SK-N-SH (cell line): ENCODE measurements around the gene PLEK2. TPM values are rescaled to one million over a fixed set of nuclear protein-coding genes. Genes with fewer than 3 reads are reported as not detected.

Experiments used
- CTCF ChIA-PET: fragments of 300-600, 350-600 bp; formaldehyde crosslinking; extraction: SDS; loops from one replicate; lab custom pipeline; 2021; lab: Yijun Ruan, JAX
- POLR2A ChIA-PET: fragments of 350-600 bp; sonication (Branson Sonifier 250); formaldehyde crosslinking; extraction: SDS; loops from one replicate; lab custom pipeline; 2020; ENCODE audit warnings: antibody characterized with exemption, inconsistent platforms; lab: Yijun Ruan, JAX
- DNase-seq: peaks from one replicate; pipeline ENCODE4 v3.0.0; 2012
- H2AFZ ChIP-seq: fragments of 200-600 bp; sonication (generic); 2 replicates; pipeline ENCODE4 v1.8.1; 2016; ENCODE audit warnings: antibody characterized with exemption, mild to moderate bottlenecking, low read depth
- H3F3A ChIP-seq: fragments of 200-600 bp; sonication (generic); replicated peaks from 2 replicates; pipeline ENCODE3; 2016; ENCODE audit warnings: antibody characterized with exemption, mild to moderate bottlenecking; ENCODE audit not compliant: insufficient read depth
- H3K27ac ChIP-seq, 2 experiments: fragments of 200-500 bp in 1 of 2; fragments of 200-600 bp in 1 of 2; sonication (Bioruptor generic) in 1 of 2; sonication (generic), shearing (Covaris generic) in 1 of 2; 2 replicates each; pipeline versions ENCODE4 v1.5.1 to v1.6.1; 2014 to 2016; ENCODE audit warnings: low read depth in 2 of 2, inconsistent platforms in 1 of 2, low read length in 1 of 2, mild to moderate bottlenecking in 1 of 2, mixed read lengths in 1 of 2
- H3K27me3 ChIP-seq: fragments of 200-600 bp; sonication (generic), shearing (Covaris generic); 2 replicates; pipeline ENCODE4 v1.6.1; 2016; ENCODE audit warnings: mixed run types; ENCODE audit not compliant: insufficient read depth
- H3K36me3 ChIP-seq, 2 experiments: fragments of 200-500 bp in 1 of 2; fragments of 200-600 bp in 1 of 2; sonication (Bioruptor generic) in 1 of 2; sonication (generic) in 1 of 2; replicated peaks in 1 of 2; 2 replicates each; pipeline versions ENCODE3 to v1.5.1; 2014 to 2016; ENCODE audit warnings: low read length in 1 of 2, mild to moderate bottlenecking in 1 of 2; ENCODE audit not compliant: insufficient read depth in 2 of 2, control insufficient read depth in 1 of 2
- H3K4me1 ChIP-seq, 2 experiments: fragments of 200-500 bp in 1 of 2; fragments of 200-600 bp in 1 of 2; sonication (Bioruptor generic) in 1 of 2; sonication (generic), shearing (Covaris generic) in 1 of 2; 2 replicates each; pipeline versions ENCODE4 v1.5.1 to v1.6.1; 2014 to 2016; ENCODE audit warnings: low read depth in 1 of 2, low read length in 1 of 2, mixed run types in 1 of 2; ENCODE audit not compliant: insufficient read depth in 2 of 2, control insufficient read depth in 1 of 2
- H3K4me2 ChIP-seq: fragments of 200-600 bp; sonication (generic), shearing (Covaris generic); 2 replicates; pipeline ENCODE4 v1.6.1; 2017; ENCODE audit warnings: mixed run types
- H3K4me3 ChIP-seq, 2 experiments: fragments of 200-500 bp in 1 of 2; fragments of 200-600 bp in 1 of 2; sonication (Bioruptor generic) in 1 of 2; sonication (generic), shearing (Covaris generic) in 1 of 2; 2 replicates each; pipeline versions ENCODE4 v1.5.1 to v1.8.1; 2014 to 2016; ENCODE audit warnings: low read depth in 2 of 2, inconsistent platforms in 1 of 2, low read length in 1 of 2, mild to moderate bottlenecking in 1 of 2, mixed read lengths in 1 of 2, moderate library complexity in 1 of 2
- H3K79me2 ChIP-seq: fragments of 200-600 bp; sonication (generic); 2 replicates; pipeline ENCODE4 v1.8.1; 2017; ENCODE audit warnings: mild to moderate bottlenecking; ENCODE audit not compliant: insufficient read depth
- H3K9ac ChIP-seq: fragments of 200-600 bp; sonication (generic); 2 replicates; pipeline ENCODE4 v1.6.1; 2017; ENCODE audit warnings: mixed run types
- H3K9me2 ChIP-seq: fragments of 200-600 bp; sonication (generic); 2 replicates; pipeline ENCODE4 v1.6.1; 2017; ENCODE audit warnings: mixed run types
- H3K9me3 ChIP-seq: fragments of 200-600 bp; sonication (generic); 2 replicates; pipeline ENCODE4 v1.6.1; 2017; ENCODE audit warnings: mixed run types, mild to moderate bottlenecking, moderate library complexity
- H4K20me1 ChIP-seq: fragments of 200-600 bp; sonication (generic); 2 replicates; pipeline ENCODE4 v1.6.1; 2017; ENCODE audit warnings: mild to moderate bottlenecking, mixed run types; ENCODE audit not compliant: insufficient read depth
- CHD2 ChIP-seq: fragments of 150-350 bp; IDR thresholded peaks from 2 replicates; pipeline ENCODE4 v1.6.1; 2018; ENCODE audit warnings: low read length; ENCODE audit not compliant: partially characterized antibody
- FOSL2 ChIP-seq: IDR thresholded peaks from 2 replicates; pipeline ENCODE4 v1.4.0; 2012; ENCODE audit warnings: low read depth, mild to moderate bottlenecking, moderate library complexity, borderline replicate concordance
- FOXM1 ChIP-seq: IDR thresholded peaks from 2 replicates; pipeline ENCODE4 v1.4.0; 2012; ENCODE audit warnings: low read depth, mild to moderate bottlenecking
- JUND ChIP-seq: IDR thresholded peaks from 2 replicates; pipeline ENCODE4 v1.4.0; 2012
- MXI1 ChIP-seq: IDR thresholded peaks from 2 replicates; pipeline ENCODE4 v1.6.1; 2012; ENCODE audit warnings: mild to moderate bottlenecking, low read depth, low read length, improper control_type of control experiment
- POLR2AphosphoS5 ChIP-seq: IDR thresholded peaks from 2 replicates; pipeline ENCODE4 v1.6.1; 2012; ENCODE audit warnings: low read depth, low read length
- RFX5 ChIP-seq: IDR thresholded peaks from 2 replicates; pipeline ENCODE4 v1.6.1; 2012; ENCODE audit warnings: mild to moderate bottlenecking, improper control_type of control experiment, low read length
- SMC3 ChIP-seq: IDR thresholded peaks from 2 replicates; pipeline ENCODE4 v1.6.1; 2012; ENCODE audit warnings: low read depth, low read length, improper control_type of control experiment
- YY1 ChIP-seq: IDR thresholded peaks from 2 replicates; pipeline ENCODE4 v1.4.0; 2012; ENCODE audit warnings: low read depth, mild to moderate bottlenecking
- WGBS: methylation state at CpG from one replicate; pipeline ENCODE4 v1.1.6; 2017; ENCODE audit warnings: low lambda C conversion rate; 5-methylcytosine and 5-hydroxymethylcytosine counted together
- polyA plus RNA-seq, 3 experiments: library from polyadenylated mRNA; depleted of rRNA; stranded (reverse); fragments of >200 nt; gene quantifications; 2 replicates each; pipeline ENCODE4 v1.2.3, GENCODE V29; 2012
- TF ChIP-seq, protein P1 (sequence below): IDR thresholded peaks from 2 replicates; pipeline ENCODE4 v1.4.0; 2012; ENCODE audit warnings: low read depth, borderline replicate concordance
- TF ChIP-seq, protein P2 (sequence below): IDR thresholded peaks from 2 replicates; pipeline ENCODE4; 2012
- TF ChIP-seq, protein P3 (sequence below): IDR thresholded peaks from 2 replicates; pipeline ENCODE4 v1.6.1; 2012; ENCODE audit warnings: mild to moderate bottlenecking, low read depth, low read length, moderate library complexity

The PLEK2 gene
- polyA plus RNA-seq, 1 of the 3 experiments (the other 2 are of a cell fraction) = 0.56 TPM

DNA sequence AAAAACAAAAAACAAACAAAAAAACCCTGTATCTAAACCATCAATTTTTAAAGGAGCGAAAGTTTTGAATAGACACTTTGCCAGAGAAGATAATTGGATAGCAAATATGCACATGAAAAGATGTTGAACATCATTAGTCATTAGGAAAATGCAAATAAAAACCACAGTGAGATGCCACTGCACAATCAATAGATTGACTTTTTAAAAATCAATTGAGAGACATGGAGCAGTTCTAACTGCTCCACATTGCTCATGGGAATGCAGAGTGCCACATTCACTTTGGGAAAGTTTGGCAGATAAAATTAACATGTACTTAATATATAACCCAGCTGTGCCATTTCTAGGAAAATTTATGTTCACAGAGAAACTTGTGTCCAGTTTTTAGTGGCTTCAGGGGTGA lies 39.1 kb downstream of the PLEK2 start:
- POLR2A ChIA-PET = no interaction called here
- H3K36me3 ChIP-seq = peaks cover 73 to 76% of the 10 kb centered on the region in 2 experiments
- no peak overlapping the region for H3K27ac ChIP-seq
- no peak overlapping the region for H3K4me2 ChIP-seq
- H3K9ac ChIP-seq = no peak overlapping the region
- no peaks in the 10 kb centered on the region for H3K9me2 ChIP-seq
- DNase-seq = no peak
- CTCF ChIA-PET = interaction anchor here (1.6 kb wide), 1 partner anchor 13 kb away, joined by 8 read pairs; the partner anchor contains the start of gene ATP6V1D
- H3K9me3 ChIP-seq = no peaks in the 10 kb centered on the region
- TF ChIP-seq, protein P1, sequence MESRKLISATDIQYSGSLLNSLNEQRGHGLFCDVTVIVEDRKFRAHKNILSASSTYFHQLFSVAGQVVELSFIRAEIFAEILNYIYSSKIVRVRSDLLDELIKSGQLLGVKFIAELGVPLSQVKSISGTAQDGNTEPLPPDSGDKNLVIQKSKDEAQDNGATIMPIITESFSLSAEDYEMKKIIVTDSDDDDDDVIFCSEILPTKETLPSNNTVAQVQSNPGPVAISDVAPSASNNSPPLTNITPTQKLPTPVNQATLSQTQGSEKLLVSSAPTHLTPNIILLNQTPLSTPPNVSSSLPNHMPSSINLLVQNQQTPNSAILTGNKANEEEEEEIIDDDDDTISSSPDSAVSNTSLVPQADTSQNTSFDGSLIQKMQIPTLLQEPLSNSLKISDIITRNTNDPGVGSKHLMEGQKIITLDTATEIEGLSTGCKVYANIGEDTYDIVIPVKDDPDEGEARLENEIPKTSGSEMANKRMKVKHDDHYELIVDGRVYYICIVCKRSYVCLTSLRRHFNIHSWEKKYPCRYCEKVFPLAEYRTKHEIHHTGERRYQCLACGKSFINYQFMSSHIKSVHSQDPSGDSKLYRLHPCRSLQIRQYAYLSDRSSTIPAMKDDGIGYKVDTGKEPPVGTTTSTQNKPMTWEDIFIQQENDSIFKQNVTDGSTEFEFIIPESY = no peak
- TF ChIP-seq YY1 (no peak), FOSL2 (no peak)
- no peaks in the 10 kb centered on the region for H3K4me1 ChIP-seq
- H3K4me3 ChIP-seq = no peak overlapping the region
- peaks cover 56% of the 10 kb centered on the region for H3K79me2 ChIP-seq
- peaks cover 4% of the 10 kb centered on the region; the same call in 1 of the 2 replicates for H4K20me1 ChIP-seq
- no peak overlapping the region for H2AFZ ChIP-seq
- H3F3A ChIP-seq = peaks cover 14% of the 10 kb centered on the region
- H3K27me3 ChIP-seq = no peaks in the 10 kb centered on the region
- WGBS = 100% methylated on average over 1 of the region's 1 CpG

DNA sequence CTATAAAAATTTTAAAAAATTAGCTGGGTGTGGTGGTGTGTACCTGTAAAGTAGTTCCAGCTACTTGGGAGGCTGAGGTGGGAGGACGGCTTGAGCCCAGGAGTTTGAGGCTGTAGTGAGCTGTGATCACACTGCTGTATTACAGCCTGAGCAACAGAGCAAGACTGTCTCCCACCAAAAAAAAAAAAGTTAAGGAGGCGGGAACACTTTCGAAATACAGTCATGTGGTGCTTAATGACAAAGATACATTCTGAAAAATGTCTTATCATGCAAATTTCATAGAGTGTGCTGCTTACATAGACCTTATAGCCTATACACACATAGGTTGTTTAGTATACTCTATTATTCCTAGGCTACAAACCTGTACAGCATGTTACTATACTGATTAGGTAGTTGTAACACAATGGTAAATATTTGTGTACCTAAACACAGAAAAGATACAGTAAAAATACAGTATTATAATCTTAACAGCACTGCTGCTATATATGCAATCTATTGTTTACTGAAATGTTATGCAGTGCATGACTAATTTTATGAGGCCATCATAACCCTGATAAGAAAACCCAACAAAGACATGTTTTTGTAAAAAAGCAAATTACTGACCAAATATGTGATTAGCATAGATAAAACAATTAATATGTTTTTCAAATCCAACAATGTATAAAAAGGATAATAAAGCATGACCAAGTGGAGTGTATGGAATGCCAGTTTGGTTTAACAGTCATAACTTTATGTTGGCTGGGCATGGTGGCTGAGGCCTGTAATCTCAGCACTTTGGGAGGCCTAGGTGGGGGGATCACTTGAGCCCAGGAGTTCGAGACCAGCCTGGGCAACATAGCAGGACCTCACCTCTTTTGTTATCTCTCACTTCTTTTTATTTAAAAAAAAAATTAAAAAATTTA lies 40.5 kb downstream of the PLEK2 start:
- no peaks in the 10 kb centered on the region for H3K4me1 ChIP-seq
- ChIA-PET POLR2A (no interaction called here), CTCF (interaction anchor here (1.6 kb wide), 1 partner anchor 12 kb away, joined by 8 read pairs; the partner anchor contains the start of gene ATP6V1D)
- DNase-seq = no peak
- H2AFZ ChIP-seq = no peak overlapping the region
- H3K36me3 ChIP-seq = peaks cover 69 to 78% of the 10 kb centered on the region in 2 experiments
- no peak overlapping the region for H3K4me2 ChIP-seq
- no peak overlapping the region for H3K4me3 ChIP-seq
- H3K27ac ChIP-seq = no peak overlapping the region
- no peaks in the 10 kb centered on the region for H3K9me3 ChIP-seq
- peaks cover 4% of the 10 kb centered on the region; the same call in 1 of the 2 replicates for H4K20me1 ChIP-seq
- H3K9me2 ChIP-seq = no peaks in the 10 kb centered on the region
- 97% methylated on average over 4 of the region's 4 CpGs for WGBS
- H3K79me2 ChIP-seq = peaks cover 69% of the 10 kb centered on the region
- TF ChIP-seq YY1 (no peak), JUND (no peak), FOXM1 (no peak), SMC3 (no peak), RFX5 (no peak), FOSL2 (no peak), POLR2AphosphoS5 (no peak), CHD2 (no peak), MXI1 (no peak)
- TF ChIP-seq, protein P1 = no peak
- TF ChIP-seq, protein P2, sequence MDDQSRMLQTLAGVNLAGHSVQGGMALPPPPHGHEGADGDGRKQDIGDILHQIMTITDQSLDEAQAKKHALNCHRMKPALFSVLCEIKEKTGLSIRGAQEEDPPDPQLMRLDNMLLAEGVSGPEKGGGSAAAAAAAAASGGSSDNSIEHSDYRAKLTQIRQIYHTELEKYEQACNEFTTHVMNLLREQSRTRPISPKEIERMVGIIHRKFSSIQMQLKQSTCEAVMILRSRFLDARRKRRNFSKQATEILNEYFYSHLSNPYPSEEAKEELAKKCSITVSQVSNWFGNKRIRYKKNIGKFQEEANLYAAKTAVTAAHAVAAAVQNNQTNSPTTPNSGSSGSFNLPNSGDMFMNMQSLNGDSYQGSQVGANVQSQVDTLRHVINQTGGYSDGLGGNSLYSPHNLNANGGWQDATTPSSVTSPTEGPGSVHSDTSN = no peak
- TF ChIP-seq, protein P3, sequence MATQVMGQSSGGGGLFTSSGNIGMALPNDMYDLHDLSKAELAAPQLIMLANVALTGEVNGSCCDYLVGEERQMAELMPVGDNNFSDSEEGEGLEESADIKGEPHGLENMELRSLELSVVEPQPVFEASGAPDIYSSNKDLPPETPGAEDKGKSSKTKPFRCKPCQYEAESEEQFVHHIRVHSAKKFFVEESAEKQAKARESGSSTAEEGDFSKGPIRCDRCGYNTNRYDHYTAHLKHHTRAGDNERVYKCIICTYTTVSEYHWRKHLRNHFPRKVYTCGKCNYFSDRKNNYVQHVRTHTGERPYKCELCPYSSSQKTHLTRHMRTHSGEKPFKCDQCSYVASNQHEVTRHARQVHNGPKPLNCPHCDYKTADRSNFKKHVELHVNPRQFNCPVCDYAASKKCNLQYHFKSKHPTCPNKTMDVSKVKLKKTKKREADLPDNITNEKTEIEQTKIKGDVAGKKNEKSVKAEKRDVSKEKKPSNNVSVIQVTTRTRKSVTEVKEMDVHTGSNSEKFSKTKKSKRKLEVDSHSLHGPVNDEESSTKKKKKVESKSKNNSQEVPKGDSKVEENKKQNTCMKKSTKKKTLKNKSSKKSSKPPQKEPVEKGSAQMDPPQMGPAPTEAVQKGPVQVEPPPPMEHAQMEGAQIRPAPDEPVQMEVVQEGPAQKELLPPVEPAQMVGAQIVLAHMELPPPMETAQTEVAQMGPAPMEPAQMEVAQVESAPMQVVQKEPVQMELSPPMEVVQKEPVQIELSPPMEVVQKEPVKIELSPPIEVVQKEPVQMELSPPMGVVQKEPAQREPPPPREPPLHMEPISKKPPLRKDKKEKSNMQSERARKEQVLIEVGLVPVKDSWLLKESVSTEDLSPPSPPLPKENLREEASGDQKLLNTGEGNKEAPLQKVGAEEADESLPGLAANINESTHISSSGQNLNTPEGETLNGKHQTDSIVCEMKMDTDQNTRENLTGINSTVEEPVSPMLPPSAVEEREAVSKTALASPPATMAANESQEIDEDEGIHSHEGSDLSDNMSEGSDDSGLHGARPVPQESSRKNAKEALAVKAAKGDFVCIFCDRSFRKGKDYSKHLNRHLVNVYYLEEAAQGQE = no peak
- no peak overlapping the region for H3K9ac ChIP-seq
- H3K27me3 ChIP-seq = no peaks in the 10 kb centered on the region
- peaks cover 14% of the 10 kb centered on the region for H3F3A ChIP-seq
